A549 (cell line): Measurements from ENCODE around the gene PXT1. TPM values are rescaled to one million over a fixed set of nuclear protein-coding genes. Genes with fewer than 3 reads are reported as not detected.

Experiments
- ATAC-seq, 2 experiments: fragments of 200-7000 bp in 1 of 2; fragments of >200 bp in 1 of 2; cut with Nextera tagmentation in 1 of 2; cut with Tn5 transposase in 1 of 2; 3 replicates each; pipeline versions ENCODE4 v1.8.0 to v1.9.1; 2018 to 2020; ENCODE audit warnings: mild to moderate bottlenecking in 1 of 2, moderate library complexity in 1 of 2
- CTCF ChIA-PET: fragments of 300-600 bp; sonication (Branson Sonifier 250); formaldehyde crosslinking; extraction: SDS; loops from one replicate; lab custom pipeline; 2021; ENCODE audit warnings: antibody characterized with exemption, inconsistent platforms; lab: Yijun Ruan, JAX
- POLR2A ChIA-PET: fragments of 350-600 bp; formaldehyde crosslinking; extraction: SDS; loops from one replicate; lab custom pipeline; 2021; ENCODE audit warnings: antibody characterized with exemption, inconsistent platforms; lab: Yijun Ruan, JAX
- DNase-seq, 2 experiments: peaks; one replicate each; pipeline versions ENCODE4 v3.0.0 to v3.0.0-alpha.2; 2011 to 2016; ENCODE audit warnings: low read depth in 1 of 2, low spot score in 1 of 2
- FAIRE-seq: peaks from 2 replicates; lab custom pipeline; 2011; peaks lifted over from hg19 to GRCh38; lab: Jason Lieb, UNC
- H3K27ac ChIP-seq, 2 experiments: fragments of >200 bp; sonication (Bioruptor Twin); formaldehyde crosslinking; 3 replicates each; pipeline ENCODE4 v1.5.1; 2016 to 2017
- H3K4me1 ChIP-seq: fragments of >200 bp; sonication (Bioruptor Twin); formaldehyde crosslinking; 3 replicates; pipeline ENCODE4 v1.6.1; 2016
- H3K4me2 ChIP-seq: fragments of >200 bp; sonication (Bioruptor Twin); formaldehyde crosslinking; 3 replicates; pipeline ENCODE4 v1.6.1; 2016
- H3K4me3 ChIP-seq: fragments of >200 bp; sonication (Bioruptor Twin); formaldehyde crosslinking; 3 replicates; pipeline ENCODE4 v1.5.1; 2016
- H3K9me3 ChIP-seq: fragments of >200 bp; sonication (Bioruptor Twin); formaldehyde crosslinking; 3 replicates; pipeline ENCODE4 v1.6.1; 2016
- CBX2 ChIP-seq: fragments of 200-600 bp; sonication (generic); IDR thresholded peaks from 2 replicates; pipeline ENCODE4 v1.6.1; 2016; ENCODE audit warnings: low read depth, mild to moderate bottlenecking, borderline replicate concordance
- CHD4 ChIP-seq: fragments of 200-600 bp; sonication (generic); IDR thresholded peaks from 2 replicates; pipeline ENCODE4 v1.6.1; 2016; ENCODE audit warnings: antibody characterized with exemption, mild to moderate bottlenecking, borderline replicate concordance
- EHF ChIP-seq: fragments of 250-450 bp; sonication (Bioruptor Pico); IDR thresholded peaks from 2 replicates; pipeline ENCODE4 v1.5.0; 2020; ENCODE audit warnings: mild to moderate bottlenecking
- EHMT2 ChIP-seq: fragments of 200-600 bp; sonication (generic); IDR thresholded peaks from 2 replicates; pipeline ENCODE4 v1.6.1; 2016; ENCODE audit warnings: antibody characterized with exemption, low read depth, mild to moderate bottlenecking, moderate library complexity
- ESRRA ChIP-seq: fragments of 150-350 bp; IDR thresholded peaks from 2 replicates; pipeline ENCODE4 v1.6.1; 2014; ENCODE audit warnings: mild to moderate bottlenecking, low read length, borderline replicate concordance
- FOSL2 ChIP-seq, 2 experiments: fragments of 450-650 bp in 1 of 2; fragments of >200 bp in 1 of 2; sonication (Bioruptor Twin) in 1 of 2; formaldehyde crosslinking; IDR thresholded peaks; 2 replicates each; pipeline versions ENCODE4 v1.5.0 to v1.6.1; 2016 to 2020; ENCODE audit warnings: mild to moderate bottlenecking in 1 of 2, moderate library complexity in 1 of 2
- FOXS1 ChIP-seq: fragments of 250-450 bp; sonication (Bioruptor Pico); IDR thresholded peaks from 2 replicates; pipeline ENCODE4 v1.5.0; 2020; ENCODE audit warnings: mild to moderate bottlenecking, moderate library complexity
- GATA3 ChIP-seq: IDR thresholded peaks from 2 replicates; pipeline ENCODE4 v1.6.1; 2012; ENCODE audit warnings: borderline replicate concordance
- HOXA7 ChIP-seq: fragments of 250-450 bp; sonication (Bioruptor Pico); IDR thresholded peaks from 2 replicates; pipeline ENCODE4 v1.5.0; 2020; ENCODE audit warnings: mild to moderate bottlenecking, moderate library complexity
- HOXB13 ChIP-seq: fragments of 250-450 bp; sonication (Bioruptor Pico); IDR thresholded peaks from 2 replicates; pipeline ENCODE4 v1.5.0; 2020; ENCODE audit warnings: low read depth, mild to moderate bottlenecking, moderate library complexity
- KDM1A ChIP-seq: fragments of 200-600 bp; sonication (generic); IDR thresholded peaks from 2 replicates; pipeline ENCODE4 v1.6.1; 2016; ENCODE audit warnings: low read depth, mild to moderate bottlenecking
- NFE2L2 ChIP-seq: fragments of 150-350 bp; conservative IDR thresholded peaks from 2 replicates; pipeline ENCODE4 v1.6.1; 2014; ENCODE audit warnings: low read length
- NPAS2 ChIP-seq: fragments of 250-450 bp; sonication (Bioruptor Pico); IDR thresholded peaks from 2 replicates; pipeline ENCODE4 v1.8.0; 2022; ENCODE audit warnings: mild to moderate bottlenecking, moderate library complexity, borderline replicate concordance
- NR3C1 ChIP-seq: fragments of >200 bp; sonication (Bioruptor Twin); formaldehyde crosslinking; IDR thresholded peaks from 3 replicates; pipeline ENCODE4 v1.6.1; 2017
- PBX3 ChIP-seq: IDR thresholded peaks from 2 replicates; pipeline ENCODE4 v1.6.1; 2012
- PHF8 ChIP-seq: fragments of 200-600 bp; sonication (generic); IDR thresholded peaks from 2 replicates; pipeline ENCODE4 v1.6.1; 2016; ENCODE audit warnings: low read depth, mild to moderate bottlenecking, antibody characterized with exemption, moderate library complexity, borderline replicate concordance
- POLR2A ChIP-seq: IDR thresholded peaks from 2 replicates; pipeline ENCODE4 v1.6.1; 2012; ENCODE audit warnings: mild to moderate bottlenecking, low read length
- POLR2AphosphoS2 ChIP-seq: conservative IDR thresholded peaks from 2 replicates; pipeline ENCODE4 v1.6.1; 2012; ENCODE audit warnings: low read length, improper control_type of control experiment, inconsistent platforms
- RARB ChIP-seq: fragments of 250-450 bp; sonication (Bioruptor Pico); IDR thresholded peaks from 2 replicates; pipeline ENCODE4 v1.8.0; 2021; ENCODE audit warnings: mild to moderate bottlenecking, moderate library complexity
- REST ChIP-seq: fragments of 200-600 bp; sonication (generic); IDR thresholded peaks from 2 replicates; pipeline ENCODE4 v1.6.1; 2016; ENCODE audit warnings: antibody characterized with exemption, mild to moderate bottlenecking, moderate library complexity
- RNF2 ChIP-seq: fragments of 200-600 bp; sonication (generic); IDR thresholded peaks from 2 replicates; pipeline ENCODE4 v1.6.1; 2016; ENCODE audit warnings: low read depth, mild to moderate bottlenecking, antibody characterized with exemption, moderate library complexity, borderline replicate concordance
- TP53 ChIP-seq: fragments of 250-450 bp; sonication (Bioruptor Pico); IDR thresholded peaks from 2 replicates; pipeline ENCODE4 v1.5.0; 2021; ENCODE audit warnings: mild to moderate bottlenecking, moderate library complexity
- ZC3H11A ChIP-seq: fragments of 450-650 bp; IDR thresholded peaks from 2 replicates; pipeline ENCODE4 v1.6.1; 2014; ENCODE audit warnings: antibody characterized with exemption, mild to moderate bottlenecking
- ZFP36 ChIP-seq: fragments of 450-650 bp; IDR thresholded peaks from 2 replicates; pipeline ENCODE4 v1.6.1; 2014; ENCODE audit warnings: borderline replicate concordance; ENCODE audit not compliant: partially characterized antibody
- WGBS: methylation state at CpG from one replicate; pipeline ENCODE4 v1.1.6; 2017; ENCODE audit errors: missing lambda C conversion rate; 5-methylcytosine and 5-hydroxymethylcytosine counted together
- polyA plus RNA-seq, 4 experiments: library from polyadenylated mRNA; depleted of rRNA in 3 of 4; stranded (reverse); fragments of >200 nt; fragmentation: RNase III in 1 of 4; extraction: RNeasy Plus Mini Kit Qiagen cat#74134 plus additional on column Dnase treatment in 1 of 4; gene quantifications; 2 replicates in 3 of 4; 3 replicates in 1 of 4; pipeline ENCODE4 v1.2.3, GENCODE V29; 2011 to 2017
- TF ChIP-seq, protein P1 (sequence below): fragments of >200 bp; sonication (Bioruptor Twin); formaldehyde crosslinking; IDR thresholded peaks from 3 replicates; pipeline ENCODE4 v1.6.1; 2016
- TF ChIP-seq, protein P2 (sequence below): fragments of 250-450 bp; sonication (Bioruptor Pico); IDR thresholded peaks from 2 replicates; pipeline ENCODE4 v1.5.0; 2020; ENCODE audit warnings: low read depth, mild to moderate bottlenecking, moderate library complexity
- TF ChIP-seq, protein P3 (sequence below): fragments of >200 bp; sonication (Bioruptor Twin); formaldehyde crosslinking; IDR thresholded peaks from 3 replicates; pipeline ENCODE4 v1.5.1; 2016
- TF ChIP-seq, protein P4 (sequence below): fragments of 150-350 bp; IDR thresholded peaks from 2 replicates; pipeline ENCODE4 v1.6.1; 2014; ENCODE audit warnings: low read depth, mild to moderate bottlenecking, low read length

The PXT1 gene
- polyA plus RNA-seq, 2 of the 4 experiments (the other 2 are of a cell fraction) = not detected

DNA sequence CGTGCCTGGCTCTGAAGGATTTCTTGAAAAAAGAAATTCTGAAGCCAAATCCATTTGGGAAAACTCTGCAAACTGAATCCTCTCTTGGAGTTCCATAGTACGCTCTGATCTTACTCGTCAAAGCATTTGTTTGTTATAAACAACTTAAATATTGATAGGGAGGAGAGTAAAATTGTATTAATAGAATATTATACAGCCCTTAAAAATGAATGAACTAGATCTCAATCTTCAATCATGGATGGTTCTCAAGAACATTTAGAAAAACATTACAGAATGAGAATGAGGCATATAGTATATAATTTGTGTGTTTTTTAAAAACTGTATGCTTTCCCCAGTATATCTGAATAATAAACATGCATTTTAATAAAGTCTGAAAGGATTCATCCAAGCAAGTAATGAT lies 25.0 kb upstream of the PXT1 start:
- H3K27ac ChIP-seq = no peak overlapping the region
- FAIRE-seq (no peak), ATAC-seq (no peak), DNase-seq (no peak)
- H3K9me3 ChIP-seq = no peaks in the 10 kb centered on the region
- no peak overlapping the region for H3K4me2 ChIP-seq
- no peak overlapping the region for H3K4me3 ChIP-seq
- CTCF ChIA-PET = no interaction called here
- WGBS = 93% methylated on average over 3 of the region's 3 CpGs
- POLR2A ChIA-PET = no interaction called here
- peaks cover 12% of the 10 kb centered on the region; the same call in 2 of the 3 replicates for H3K4me1 ChIP-seq
- TF ChIP-seq TP53 (CRISPR knock-in tag) (no peak), POLR2AphosphoS2 (no peak), RARB (CRISPR knock-in tag) (no peak), PHF8 (no peak), RNF2 (no peak), NPAS2 (CRISPR knock-in tag) (no peak), EHF (CRISPR knock-in tag) (no peak), POLR2A (no peak), FOSL2 (IDR thresholded peaks at IDR 0.05) (no peak), FOSL2 (CRISPR knock-in tag; IDR thresholded peaks at IDR 0.05) (no peak), CBX2 (no peak), NFE2L2 (no peak), HOXB13 (CRISPR knock-in tag) (no peak), HOXA7 (CRISPR knock-in tag) (no peak), KDM1A (no peak), NR3C1 (no peak)
- TF ChIP-seq, protein P1, sequence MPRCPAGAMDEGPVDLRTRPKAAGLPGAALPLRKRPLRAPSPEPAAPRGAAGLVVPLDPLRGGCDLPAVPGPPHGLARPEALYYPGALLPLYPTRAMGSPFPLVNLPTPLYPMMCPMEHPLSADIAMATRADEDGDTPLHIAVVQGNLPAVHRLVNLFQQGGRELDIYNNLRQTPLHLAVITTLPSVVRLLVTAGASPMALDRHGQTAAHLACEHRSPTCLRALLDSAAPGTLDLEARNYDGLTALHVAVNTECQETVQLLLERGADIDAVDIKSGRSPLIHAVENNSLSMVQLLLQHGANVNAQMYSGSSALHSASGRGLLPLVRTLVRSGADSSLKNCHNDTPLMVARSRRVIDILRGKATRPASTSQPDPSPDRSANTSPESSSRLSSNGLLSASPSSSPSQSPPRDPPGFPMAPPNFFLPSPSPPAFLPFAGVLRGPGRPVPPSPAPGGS = no peak
- TF ChIP-seq, protein P2, sequence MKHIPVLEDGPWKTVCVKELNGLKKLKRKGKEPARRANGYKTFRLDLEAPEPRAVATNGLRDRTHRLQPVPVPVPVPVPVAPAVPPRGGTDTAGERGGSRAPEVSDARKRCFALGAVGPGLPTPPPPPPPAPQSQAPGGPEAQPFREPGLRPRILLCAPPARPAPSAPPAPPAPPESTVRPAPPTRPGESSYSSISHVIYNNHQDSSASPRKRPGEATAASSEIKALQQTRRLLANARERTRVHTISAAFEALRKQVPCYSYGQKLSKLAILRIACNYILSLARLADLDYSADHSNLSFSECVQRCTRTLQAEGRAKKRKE = no peak
- TF ChIP-seq, protein P3, sequence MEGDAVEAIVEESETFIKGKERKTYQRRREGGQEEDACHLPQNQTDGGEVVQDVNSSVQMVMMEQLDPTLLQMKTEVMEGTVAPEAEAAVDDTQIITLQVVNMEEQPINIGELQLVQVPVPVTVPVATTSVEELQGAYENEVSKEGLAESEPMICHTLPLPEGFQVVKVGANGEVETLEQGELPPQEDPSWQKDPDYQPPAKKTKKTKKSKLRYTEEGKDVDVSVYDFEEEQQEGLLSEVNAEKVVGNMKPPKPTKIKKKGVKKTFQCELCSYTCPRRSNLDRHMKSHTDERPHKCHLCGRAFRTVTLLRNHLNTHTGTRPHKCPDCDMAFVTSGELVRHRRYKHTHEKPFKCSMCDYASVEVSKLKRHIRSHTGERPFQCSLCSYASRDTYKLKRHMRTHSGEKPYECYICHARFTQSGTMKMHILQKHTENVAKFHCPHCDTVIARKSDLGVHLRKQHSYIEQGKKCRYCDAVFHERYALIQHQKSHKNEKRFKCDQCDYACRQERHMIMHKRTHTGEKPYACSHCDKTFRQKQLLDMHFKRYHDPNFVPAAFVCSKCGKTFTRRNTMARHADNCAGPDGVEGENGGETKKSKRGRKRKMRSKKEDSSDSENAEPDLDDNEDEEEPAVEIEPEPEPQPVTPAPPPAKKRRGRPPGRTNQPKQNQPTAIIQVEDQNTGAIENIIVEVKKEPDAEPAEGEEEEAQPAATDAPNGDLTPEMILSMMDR = no peak
- TF ChIP-seq, all 56 proteins: peak for 0

- FAIRE-seq (no peak), ATAC-seq (no peak), DNase-seq (no peak)
- 94% methylated on average over 1 of the region's 1 CpG for WGBS
- no peak overlapping the region for H3K27ac ChIP-seq
- ChIA-PET CTCF (no interaction called here), POLR2A (no interaction called here)
- peaks cover 12% of the 10 kb centered on the region; the same call in 2 of the 3 replicates for H3K4me1 ChIP-seq
- H3K4me2 ChIP-seq = 0 out of 3 replicates have a peak overlapping the region, but pooled peaks have one; percentile 8
- H3K4me3 ChIP-seq = no peak overlapping the region
- TF ChIP-seq REST (no peak), POLR2AphosphoS2 (no peak), NPAS2 (CRISPR knock-in tag) (no peak), ZC3H11A (no peak), HOXB13 (CRISPR knock-in tag) (no peak), TP53 (CRISPR knock-in tag) (no peak), ESRRA (no peak), CHD4 (no peak), KDM1A (no peak), EHMT2 (no peak), PBX3 (no peak), FOXS1 (CRISPR knock-in tag) (no peak), ZFP36 (no peak), GATA3 (no peak), CBX2 (no peak), RARB (CRISPR knock-in tag) (no peak)
- TF ChIP-seq, protein P4, sequence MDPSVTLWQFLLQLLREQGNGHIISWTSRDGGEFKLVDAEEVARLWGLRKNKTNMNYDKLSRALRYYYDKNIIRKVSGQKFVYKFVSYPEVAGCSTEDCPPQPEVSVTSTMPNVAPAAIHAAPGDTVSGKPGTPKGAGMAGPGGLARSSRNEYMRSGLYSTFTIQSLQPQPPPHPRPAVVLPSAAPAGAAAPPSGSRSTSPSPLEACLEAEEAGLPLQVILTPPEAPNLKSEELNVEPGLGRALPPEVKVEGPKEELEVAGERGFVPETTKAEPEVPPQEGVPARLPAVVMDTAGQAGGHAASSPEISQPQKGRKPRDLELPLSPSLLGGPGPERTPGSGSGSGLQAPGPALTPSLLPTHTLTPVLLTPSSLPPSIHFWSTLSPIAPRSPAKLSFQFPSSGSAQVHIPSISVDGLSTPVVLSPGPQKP = no peak
- TF ChIP-seq, all 56 proteins: peak for 0
- H3K9me3 ChIP-seq = no peaks in the 10 kb centered on the region
These were observed 21.6 kb upstream of the PXT1 start for GRCh38 chr6:36464233-36464632.
